Natural killer cell (primary cell): Measurements from ENCODE around the gene MOB1A. TPM values are rescaled to one million over a fixed set of nuclear protein-coding genes. Genes with fewer than 3 reads are reported as not detected.
"Not testable (repeated sequence)": the region's sequence is repeated elsewhere in the genome, so short reads cannot be mapped to it uniquely, and the experiment has no call there.

Experiments
- ATAC-seq, 3 donors: fragments of 150-1000 bp in 2 of 3; fragments of 200-7000 bp in 1 of 3; cut with Tn5 transposase; 1 replicate in 1 of 3; 2 replicates in 2 of 3; pipeline ENCODE4 v1.10.0; 2021; ENCODE audit warnings: mild to moderate bottlenecking in 2 of 3, moderate library complexity in 2 of 3
- DNase-seq, 2 donors: peaks; one replicate each; pipeline versions ENCODE4 v3.0.0 to v3.0.0-alpha.2; 2013 to 2021; ENCODE audit warnings: mixed read lengths in 1 of 2
- H3K27ac ChIP-seq: one replicate; pipeline ENCODE4 v1.5.1; 2013; ENCODE audit warnings: mild to moderate bottlenecking, low read length
- H3K27me3 ChIP-seq: one replicate; pipeline ENCODE4 v1.6.1; 2013; ENCODE audit warnings: low read length; ENCODE audit not compliant: control insufficient read depth, insufficient read depth
- H3K36me3 ChIP-seq: one replicate; pipeline ENCODE4 v1.6.1; 2013; ENCODE audit warnings: low read length; ENCODE audit not compliant: control insufficient read depth, insufficient read depth
- H3K4me1 ChIP-seq: one replicate; pipeline ENCODE4 v1.6.1; 2013; ENCODE audit warnings: low read length; ENCODE audit not compliant: control insufficient read depth, insufficient read depth
- H3K4me3 ChIP-seq: one replicate; pipeline ENCODE4 v1.5.1; 2013; ENCODE audit warnings: low read length
- H3K9me3 ChIP-seq: one replicate; pipeline ENCODE4 v1.6.1; 2013; ENCODE audit warnings: low read length; ENCODE audit not compliant: control insufficient read depth, insufficient read depth
- H3K27ac Mint-ChIP-seq, 2 donors: one replicate each; pipeline ENCODE4 v1.8.0; 2022; ENCODE audit warnings: mild to moderate bottlenecking in 2 of 2, mixed read lengths in 2 of 2, moderate library complexity in 1 of 2
- H3K27me3 Mint-ChIP-seq, 2 donors: one replicate each; pipeline ENCODE4 v1.8.0; 2022; ENCODE audit warnings: low read depth in 2 of 2, mixed read lengths in 2 of 2
- H3K36me3 Mint-ChIP-seq: one replicate; pipeline ENCODE4 v1.8.0; 2022; ENCODE audit warnings: mixed read lengths
- H3K4me1 Mint-ChIP-seq, 2 donors: one replicate each; pipeline ENCODE4 v1.8.0; 2022; ENCODE audit warnings: mixed read lengths in 2 of 2
- H3K4me3 Mint-ChIP-seq: one replicate; pipeline ENCODE4 v1.8.0; 2022; ENCODE audit warnings: mild to moderate bottlenecking, moderate library complexity, mixed read lengths
- H3K9me3 Mint-ChIP-seq, 2 donors: one replicate each; pipeline ENCODE4 v1.8.0; 2022; ENCODE audit warnings: mixed read lengths in 2 of 2
- WGBS: methylation state at CpG from one replicate; pipeline ENCODE4 v1.1.7; 2013; ENCODE audit warnings: missing lambda C conversion rate; ENCODE audit not compliant: insufficient coverage; 5-methylcytosine and 5-hydroxymethylcytosine counted together
- intact Hi-C: fragments of 100-400 bp; cut with micrococcal nuclease; formaldehyde crosslinking; loops from one replicate; pipeline ENCODE4 v1.14.2; 2022
- total RNA-seq, 4 donors: library from RNA; stranded (reverse); fragments of 120-200 nt in 1 of 4; gene quantifications; one replicate each; pipeline versions ENCODE4 v1.2.3 to v1.2.4, GENCODE V29; 2013 to 2022
- TF ChIP-seq, protein P1 (sequence below): fragments of 200-600 bp; IDR thresholded peaks from one replicate; pipeline ENCODE4 v1.8.0; 2022; ENCODE audit warnings: antibody characterized with exemption

The MOB1A gene
- total RNA-seq, 3 donors from 2014 or later (not counting 1 experiment from before 2014, with no cell fraction given), result 211 to 239 (median 222) TPM

DNA sequence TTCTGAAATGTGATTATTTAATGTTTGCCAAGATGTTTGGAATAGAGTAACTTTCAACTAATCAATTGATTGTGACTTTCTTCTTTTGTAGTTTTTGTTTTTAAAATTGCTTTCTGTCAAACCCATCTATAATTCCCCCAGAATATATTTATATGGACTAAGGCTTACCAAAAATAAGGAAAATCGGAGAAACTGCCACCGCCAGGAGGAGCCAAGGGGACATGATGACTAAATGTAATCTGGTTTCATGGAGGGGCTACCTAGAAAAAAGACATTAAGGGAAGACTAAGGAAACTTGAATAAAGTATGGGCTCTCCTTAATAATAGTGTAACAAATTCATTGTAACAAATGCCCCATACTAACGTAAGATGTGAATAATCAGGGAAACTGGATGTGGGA lies 50.5 kb downstream of the MOB1A start:
- intact Hi-C loops, result loop anchor here (10.0 kb wide), 1 partner anchor 47 kb away; the partner anchor contains the start of gene MOB1A
- no peak for DNase-seq
- Mint-ChIP-seq H3K27ac (no peak overlapping the region), H3K36me3 (no peaks in the 10 kb centered on the region), H3K4me1 (no peaks in the 10 kb centered on the region), H3K27me3 (peaks cover 15 to 27% of the 10 kb centered on the region in 2 donors), H3K4me3 (no peak overlapping the region), H3K9me3 (no peaks in the 10 kb centered on the region)
- peaks cover 3% of the 10 kb centered on the region for H3K9me3 ChIP-seq
- H3K27me3 ChIP-seq, result peaks cover 2% of the 10 kb centered on the region
- H3K27ac ChIP-seq, result no peak overlapping the region
- WGBS, result 100% methylated on average over 2 of the region's 3 CpGs
- TF ChIP-seq, protein P1, sequence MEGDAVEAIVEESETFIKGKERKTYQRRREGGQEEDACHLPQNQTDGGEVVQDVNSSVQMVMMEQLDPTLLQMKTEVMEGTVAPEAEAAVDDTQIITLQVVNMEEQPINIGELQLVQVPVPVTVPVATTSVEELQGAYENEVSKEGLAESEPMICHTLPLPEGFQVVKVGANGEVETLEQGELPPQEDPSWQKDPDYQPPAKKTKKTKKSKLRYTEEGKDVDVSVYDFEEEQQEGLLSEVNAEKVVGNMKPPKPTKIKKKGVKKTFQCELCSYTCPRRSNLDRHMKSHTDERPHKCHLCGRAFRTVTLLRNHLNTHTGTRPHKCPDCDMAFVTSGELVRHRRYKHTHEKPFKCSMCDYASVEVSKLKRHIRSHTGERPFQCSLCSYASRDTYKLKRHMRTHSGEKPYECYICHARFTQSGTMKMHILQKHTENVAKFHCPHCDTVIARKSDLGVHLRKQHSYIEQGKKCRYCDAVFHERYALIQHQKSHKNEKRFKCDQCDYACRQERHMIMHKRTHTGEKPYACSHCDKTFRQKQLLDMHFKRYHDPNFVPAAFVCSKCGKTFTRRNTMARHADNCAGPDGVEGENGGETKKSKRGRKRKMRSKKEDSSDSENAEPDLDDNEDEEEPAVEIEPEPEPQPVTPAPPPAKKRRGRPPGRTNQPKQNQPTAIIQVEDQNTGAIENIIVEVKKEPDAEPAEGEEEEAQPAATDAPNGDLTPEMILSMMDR, result no peak
- ATAC-seq, result no peak
- H3K4me3 ChIP-seq, result no peak overlapping the region
- H3K36me3 ChIP-seq, result no peaks in the 10 kb centered on the region
- H3K4me1 ChIP-seq, result no peaks in the 10 kb centered on the region

DNA sequence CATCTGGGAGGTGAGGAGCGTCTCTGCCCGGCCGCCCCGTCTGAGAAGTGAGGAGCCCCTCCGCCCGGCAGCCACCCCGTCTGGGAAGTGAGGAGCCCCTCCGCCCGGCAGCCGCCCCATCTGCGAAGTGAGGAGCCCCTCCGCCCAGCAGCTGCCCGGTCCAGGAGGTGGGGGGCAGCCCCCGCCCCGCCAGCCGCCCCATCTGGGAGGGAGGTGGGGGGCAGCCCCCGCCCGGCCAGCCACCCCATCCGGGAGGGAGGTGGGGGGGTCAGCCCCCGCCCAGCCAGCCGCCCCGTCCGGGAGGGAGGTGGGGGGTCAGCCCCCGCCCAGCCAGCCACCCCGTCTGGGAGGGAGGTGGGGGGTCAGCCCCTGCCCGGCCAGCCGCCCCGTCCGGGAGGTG lies 54.7 kb downstream of the MOB1A start:
- not testable (repeated sequence) for DNase-seq, H3K4me1 ChIP-seq, H3K36me3 ChIP-seq, H3K27ac ChIP-seq, ATAC-seq, H3K27me3 ChIP-seq, H3K4me1 Mint-ChIP-seq, H3K4me3 ChIP-seq, H3K27ac Mint-ChIP-seq, H3K4me3 Mint-ChIP-seq, H3K9me3 Mint-ChIP-seq
- intact Hi-C loops, result loop anchor here (10.0 kb wide), 1 partner anchor 51 kb away; the partner anchor contains the start of gene MOB1A
- peaks cover 17% of the 10 kb centered on the region for H3K9me3 ChIP-seq
- Mint-ChIP-seq H3K27me3 (peaks cover 0 to 11% of the 10 kb centered on the region in 2 donors), H3K36me3 (peaks cover 19% of the 10 kb centered on the region)
- WGBS, result 96% methylated on average over 23 of the region's 29 CpGs

DNA sequence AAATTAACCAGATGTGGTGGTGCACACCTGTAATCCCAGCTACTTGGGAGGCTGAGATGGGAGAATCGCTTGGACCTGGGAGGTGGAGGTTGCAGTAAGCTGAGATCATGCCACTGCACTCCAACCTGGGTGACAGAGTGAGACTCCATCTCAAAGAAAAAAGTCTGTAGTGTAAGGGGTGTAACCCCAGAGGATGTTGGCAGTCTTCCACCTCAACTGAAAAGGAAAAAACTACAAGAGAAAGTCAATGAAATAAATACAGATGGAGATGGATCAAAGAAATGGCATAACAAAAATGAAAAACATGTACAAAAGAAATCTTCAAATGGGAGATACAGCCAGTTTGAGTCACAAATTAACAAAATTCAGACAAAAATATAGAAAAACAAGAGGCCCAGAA lies 56.8 kb downstream of the MOB1A start:
- H3K27me3 Mint-ChIP-seq, H3K27ac ChIP-seq, DNase-seq, H3K27ac Mint-ChIP-seq, H3K4me1 Mint-ChIP-seq, H3K4me3 ChIP-seq, H3K36me3 ChIP-seq, H3K9me3 Mint-ChIP-seq, H3K4me1 ChIP-seq, H3K27me3 ChIP-seq, ATAC-seq, H3K4me3 Mint-ChIP-seq: not testable (repeated sequence)
- H3K9me3 ChIP-seq, result peaks cover 17% of the 10 kb centered on the region
- intact Hi-C loops, result loop anchor here (10.0 kb wide), 1 partner anchor 53 kb away; the partner anchor contains the start of gene MOB1A
- H3K36me3 Mint-ChIP-seq, result peaks cover 19% of the 10 kb centered on the region
- 100% methylated on average over 1 of the region's 1 CpG for WGBS

DNA sequence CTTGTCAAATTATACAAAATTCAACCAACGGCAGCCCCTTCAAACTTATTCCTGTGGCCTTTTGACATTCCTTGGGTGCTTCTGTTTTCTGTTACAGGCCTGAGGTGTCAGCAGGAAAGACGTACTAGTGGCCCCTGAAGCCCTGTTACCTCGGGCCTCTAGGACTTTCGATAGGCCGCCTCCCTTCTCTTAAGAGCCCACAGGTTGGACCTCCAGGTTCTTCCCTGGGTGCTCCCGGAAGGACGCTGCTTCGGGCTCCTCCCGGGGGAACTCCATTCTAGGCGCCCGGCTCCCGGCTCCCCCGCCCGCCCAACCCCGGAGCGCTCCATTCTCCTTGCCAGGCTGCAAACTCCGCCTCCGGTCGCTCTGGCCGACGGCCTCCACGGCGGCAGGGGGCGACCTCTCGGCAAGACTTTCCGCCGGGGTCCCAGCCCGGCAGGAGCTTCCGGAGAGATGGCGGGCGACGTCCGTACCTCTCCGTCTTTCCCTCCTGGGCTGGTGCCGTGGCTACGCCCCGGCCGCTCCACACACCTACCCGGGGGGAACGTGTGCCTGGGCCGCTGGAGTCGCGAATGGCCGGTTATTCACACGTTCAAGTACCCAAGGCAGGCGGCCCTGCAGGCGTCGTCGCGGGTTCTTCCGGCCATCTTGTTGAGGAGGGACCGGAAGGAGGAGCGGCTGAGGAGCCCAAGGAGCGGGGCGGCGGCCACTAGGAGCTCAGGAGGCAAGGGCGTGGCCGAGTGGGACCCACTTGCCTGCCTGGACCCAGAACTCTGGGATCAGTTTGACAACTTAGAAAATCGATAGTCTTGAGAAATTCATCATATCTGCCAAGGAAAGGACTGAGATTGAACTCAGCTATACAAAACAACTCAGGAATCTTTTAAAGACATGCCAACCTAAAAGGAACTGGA lies 58.5 kb downstream of the MOB1A start:
- peaks cover 5 to 9% of the 10 kb centered on the region in 2 donors for H3K9me3 Mint-ChIP-seq
- TF ChIP-seq, protein P1, result peak; percentile 76
- peak overlapping the region; percentile 85 for H3K4me3 Mint-ChIP-seq
- WGBS, result under 1% methylated on average over 59 of the region's 59 CpGs
- peaks cover 17% of the 10 kb centered on the region for H3K9me3 ChIP-seq
- no peaks in the 10 kb centered on the region for H3K36me3 ChIP-seq
- H3K4me3 ChIP-seq, result peak overlapping the region; percentile 75
- peaks cover under 1 to 2% of the 10 kb centered on the region in 2 donors for H3K27me3 Mint-ChIP-seq
- ATAC-seq (peak; percentile 96 to 98 (median 97)), DNase-seq (peak; percentile 85 to 91)
- H3K27me3 ChIP-seq, result no peaks in the 10 kb centered on the region
- H3K27ac ChIP-seq, result peak overlapping the region; percentile 87
- peaks cover 4 to 5% of the 10 kb centered on the region in 2 donors for H3K4me1 Mint-ChIP-seq
- H3K4me1 ChIP-seq, result peaks cover 6% of the 10 kb centered on the region
- H3K27ac Mint-ChIP-seq, result peak overlapping the region; percentile 76 to 91
- intact Hi-C loops, result loop anchor here (10.0 kb wide), 1 partner anchor 55 kb away; the partner anchor contains the start of gene MOB1A
- H3K36me3 Mint-ChIP-seq, result peaks cover 19% of the 10 kb centered on the region
